Activated T-helper 2 cell treated with anti-CD3 and anti-CD28 coated beads, Interferon-gamma antibody, Interleukin-2, Interleukin-4, amounts not matched to agents 10 μg/mL and 5 μg/mL and 100 μg/mL, durations not matched to agents 14 hours and 24 hours and 36 hours (primary cell): ENCODE data around the gene TTC13. TPM values are rescaled to one million over a fixed set of nuclear protein-coding genes. Genes with fewer than 3 reads are reported as not detected.
A peak's percentile ranks its signal among the peaks of the same experiment; 100 is the strongest.

Experiments
- DNase-seq: peaks from one replicate; pipeline ENCODE4 v3.0.0; 2021; ENCODE audit warnings: low spot score
- H3K27ac Mint-ChIP-seq: one replicate; pipeline ENCODE4 v1.8.0; 2021; ENCODE audit warnings: mixed read lengths
- H3K27me3 Mint-ChIP-seq: one replicate; pipeline ENCODE4 v1.8.0; 2021; ENCODE audit warnings: low read depth, mixed read lengths
- H3K36me3 Mint-ChIP-seq: one replicate; pipeline ENCODE4 v1.8.0; 2021; ENCODE audit warnings: low read depth, mixed read lengths
- H3K4me1 Mint-ChIP-seq: one replicate; pipeline ENCODE4 v1.8.0; 2021; ENCODE audit warnings: low read depth, mixed read lengths
- H3K4me3 Mint-ChIP-seq: one replicate; pipeline ENCODE4 v1.8.0; 2021; ENCODE audit warnings: low read depth, mild to moderate bottlenecking, moderate library complexity, mixed read lengths
- H3K9me3 Mint-ChIP-seq: one replicate; pipeline ENCODE4 v1.8.0; 2021; ENCODE audit warnings: mixed read lengths
- intact Hi-C: fragments of 100-400 bp; cut with micrococcal nuclease; formaldehyde crosslinking; loops from one replicate; pipeline ENCODE4 v1.15.1; 2023
- total RNA-seq: library from RNA; stranded (reverse); gene quantifications from 2 replicates; pipeline ENCODE4 v1.2.3, GENCODE V29; 2022

TTC13 gene
- total RNA-seq, 1 donor from 2014 or later, result 17.7 TPM

DNA sequence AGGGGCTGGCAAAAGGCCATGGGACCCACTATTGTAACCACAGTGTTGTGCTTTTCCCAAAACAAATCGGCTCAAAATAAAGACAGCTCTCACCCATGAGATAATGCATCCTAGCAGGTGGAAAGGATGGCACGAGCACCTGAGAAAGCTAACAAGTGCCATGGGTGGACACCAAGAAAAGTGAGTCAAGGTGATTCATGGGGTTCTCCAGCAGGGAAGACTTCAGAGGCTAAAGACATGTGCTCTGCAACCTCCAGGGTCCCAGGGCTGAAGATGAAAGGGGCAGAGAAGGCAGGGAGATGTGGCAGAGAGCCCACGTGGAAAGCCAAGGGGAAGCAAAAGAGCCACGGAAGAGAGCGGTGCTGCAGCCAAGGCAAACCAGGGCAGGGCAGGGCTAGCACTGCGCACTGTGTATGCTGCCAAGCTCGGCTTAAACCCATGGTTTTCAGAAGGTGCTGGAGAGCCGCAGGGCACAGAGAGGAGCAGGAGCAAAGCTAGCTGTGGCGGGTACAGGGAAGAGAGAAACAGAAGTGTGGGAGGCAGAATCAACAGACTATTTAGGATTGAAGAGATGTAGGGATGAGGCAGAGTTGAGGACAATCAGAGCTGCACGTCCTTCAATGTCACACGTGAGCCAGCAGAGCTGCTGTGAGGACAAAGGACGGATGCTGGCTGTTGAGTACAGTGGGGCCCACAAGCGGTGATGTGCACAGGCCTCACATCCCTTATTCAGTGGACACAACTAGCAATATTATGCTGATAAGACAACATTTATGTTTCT lies 68.5 kb downstream of the TTC13 start:
- H3K36me3 Mint-ChIP-seq, result peaks cover 58% of the 10 kb centered on the region
- peaks cover 4% of the 10 kb centered on the region for H3K4me1 Mint-ChIP-seq
- no peaks in the 10 kb centered on the region for H3K27me3 Mint-ChIP-seq
- H3K4me3 Mint-ChIP-seq, result no peak overlapping the region
- no peak for DNase-seq
- no peak overlapping the region for H3K27ac Mint-ChIP-seq
- intact Hi-C loops, result loop anchor here (10.0 kb wide), 1 partner anchor 185 kb away; no protein-coding TSS in a partner anchor
- H3K9me3 Mint-ChIP-seq, result no peaks in the 10 kb centered on the region

- Mint-ChIP-seq H3K27me3 (no peaks in the 10 kb centered on the region), H3K9me3 (no peaks in the 10 kb centered on the region), H3K4me1 (peaks cover 4% of the 10 kb centered on the region), H3K27ac (no peak overlapping the region), H3K36me3 (peaks cover 60% of the 10 kb centered on the region), H3K4me3 (no peak overlapping the region)
- DNase-seq, result no peak
- intact Hi-C loops, result no loop called here
Observed at GRCh38 chr1:230907472-230908205, 71.0 kb downstream of the TTC13 start.

GRCh38 chr1:230906226-230906625 lies 72.4 kb downstream of the TTC13 start:
- Mint-ChIP-seq H3K36me3 (peaks cover 50% of the 10 kb centered on the region), H3K27ac (no peak overlapping the region), H3K4me1 (peaks cover 4% of the 10 kb centered on the region), H3K27me3 (no peaks in the 10 kb centered on the region), H3K9me3 (no peaks in the 10 kb centered on the region), H3K4me3 (no peak overlapping the region)
- intact Hi-C loops, result no loop called here
- no peak for DNase-seq

DNA sequence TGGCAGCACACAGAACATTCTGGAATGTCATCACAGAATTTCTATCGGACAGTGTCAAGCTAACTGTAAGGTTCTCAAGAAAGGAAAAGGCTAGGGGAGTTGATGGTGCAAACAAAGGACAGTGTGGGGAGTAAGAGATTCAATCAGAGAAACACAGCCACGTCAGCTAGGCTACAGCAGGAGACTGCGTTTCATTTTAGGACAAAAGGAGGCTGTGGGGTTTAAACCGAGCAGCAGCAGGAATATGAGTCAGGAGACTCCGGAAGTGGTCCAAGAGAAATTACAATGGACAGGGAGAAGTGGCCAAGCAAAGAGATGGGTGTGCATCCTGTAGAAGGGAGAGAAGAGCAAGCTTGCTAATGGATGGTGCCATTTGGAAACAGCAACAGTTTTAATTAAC lies 72.9 kb downstream of the TTC13 start:
- no peak for DNase-seq
- no peaks in the 10 kb centered on the region for H3K27me3 Mint-ChIP-seq
- peaks cover 46% of the 10 kb centered on the region for H3K36me3 Mint-ChIP-seq
- H3K4me1 Mint-ChIP-seq, result peaks cover 4% of the 10 kb centered on the region
- no peaks in the 10 kb centered on the region for H3K9me3 Mint-ChIP-seq
- H3K4me3 Mint-ChIP-seq, result no peak overlapping the region
- peak overlapping the region; percentile 25 for H3K27ac Mint-ChIP-seq
- intact Hi-C loops, result no loop called here

DNA sequence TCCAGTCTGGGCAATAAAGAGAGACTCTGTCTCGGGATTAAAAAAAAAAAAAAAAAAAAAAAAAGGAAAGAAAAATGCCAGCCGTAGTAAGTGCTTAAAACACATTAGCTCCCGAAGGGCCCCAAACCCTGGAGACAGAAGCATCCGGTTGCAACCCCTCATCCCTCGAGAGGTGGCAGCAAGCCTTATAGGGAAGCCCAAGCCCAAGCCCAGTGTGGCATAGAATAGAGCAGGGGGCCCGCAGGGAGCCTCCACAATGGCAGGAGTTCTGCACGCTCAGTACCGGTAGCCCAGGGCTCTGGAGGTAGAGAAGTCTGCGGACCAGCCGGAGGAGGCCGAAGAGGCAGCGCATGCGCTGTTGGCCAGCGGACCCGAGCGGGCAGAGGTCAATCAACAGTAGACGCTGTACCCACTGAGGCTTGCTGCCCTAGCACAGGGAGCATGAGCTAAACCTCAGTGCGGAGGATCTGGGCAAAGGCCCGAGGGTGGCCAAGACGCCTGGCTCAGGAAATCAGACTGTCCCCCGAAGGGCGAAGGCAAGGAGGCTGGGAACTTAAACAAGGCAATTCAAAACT lies 76.2 kb downstream of the TTC13 start:
- Mint-ChIP-seq H3K27ac (no peak overlapping the region), H3K4me1 (peaks cover 4% of the 10 kb centered on the region), H3K27me3 (no peaks in the 10 kb centered on the region), H3K9me3 (no peaks in the 10 kb centered on the region), H3K36me3 (peaks cover 29% of the 10 kb centered on the region), H3K4me3 (no peak overlapping the region)
- intact Hi-C loops, result no loop called here
- no peak for DNase-seq

- peaks cover 26% of the 10 kb centered on the region for H3K36me3 Mint-ChIP-seq
- DNase-seq, result no peak
- no peak overlapping the region for H3K27ac Mint-ChIP-seq
- no peaks in the 10 kb centered on the region for H3K27me3 Mint-ChIP-seq
- H3K9me3 Mint-ChIP-seq, result no peaks in the 10 kb centered on the region
- peaks cover 4% of the 10 kb centered on the region for H3K4me1 Mint-ChIP-seq
- H3K4me3 Mint-ChIP-seq, result no peak overlapping the region
- intact Hi-C loops, result no loop called here
Observed at GRCh38 chr1:230901671-230902070, 77.0 kb downstream of the TTC13 start.

GRCh38 chr1:230900984-230901383 lies 77.7 kb downstream of the TTC13 start:
- no peaks in the 10 kb centered on the region for H3K9me3 Mint-ChIP-seq
- no peak overlapping the region for H3K4me3 Mint-ChIP-seq
- DNase-seq, result no peak
- H3K27ac Mint-ChIP-seq, result no peak overlapping the region
- peaks cover 20% of the 10 kb centered on the region for H3K36me3 Mint-ChIP-seq
- peaks cover 4% of the 10 kb centered on the region for H3K4me1 Mint-ChIP-seq
- no peaks in the 10 kb centered on the region for H3K27me3 Mint-ChIP-seq
- intact Hi-C loops, result no loop called here

- H3K27ac Mint-ChIP-seq, result no peak overlapping the region
- H3K36me3 Mint-ChIP-seq, result peaks cover 9% of the 10 kb centered on the region
- peaks cover 2% of the 10 kb centered on the region for H3K27me3 Mint-ChIP-seq
- intact Hi-C loops, result no loop called here
- DNase-seq, result no peak
- H3K4me1 Mint-ChIP-seq, result no peaks in the 10 kb centered on the region
- H3K9me3 Mint-ChIP-seq, result no peaks in the 10 kb centered on the region
- H3K4me3 Mint-ChIP-seq, result no peak overlapping the region
Observed at GRCh38 chr1:230899841-230900251, 78.8 kb downstream of the TTC13 start.

DNA sequence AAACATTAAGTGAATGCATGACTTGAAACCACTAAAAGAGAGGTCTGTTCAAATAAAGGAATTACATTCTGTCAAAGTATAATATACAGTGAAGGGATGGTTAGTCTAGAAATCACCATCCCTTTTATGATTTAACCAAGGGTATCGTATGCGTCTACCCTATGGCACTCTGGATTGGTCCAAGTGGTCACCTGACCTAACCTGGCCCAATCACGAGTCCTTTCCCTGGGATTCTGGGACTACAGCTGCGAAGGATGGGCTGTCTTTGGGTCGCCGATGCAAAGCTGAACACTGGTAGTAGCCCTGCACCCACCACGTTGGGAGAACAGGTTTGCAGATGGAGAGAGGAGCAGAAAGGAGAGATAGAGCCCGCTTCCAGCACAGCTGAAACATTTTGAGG lies 79.9 kb downstream of the TTC13 start:
- H3K4me1 Mint-ChIP-seq, result no peaks in the 10 kb centered on the region
- DNase-seq, result no peak
- peaks cover 5% of the 10 kb centered on the region for H3K36me3 Mint-ChIP-seq
- intact Hi-C loops, result no loop called here
- H3K9me3 Mint-ChIP-seq, result no peaks in the 10 kb centered on the region
- H3K27me3 Mint-ChIP-seq, result peaks cover 2% of the 10 kb centered on the region
- no peak overlapping the region for H3K27ac Mint-ChIP-seq
- no peak overlapping the region for H3K4me3 Mint-ChIP-seq

- Mint-ChIP-seq H3K27ac (no peak overlapping the region), H3K27me3 (peaks cover 6% of the 10 kb centered on the region), H3K4me3 (no peak overlapping the region), H3K9me3 (no peaks in the 10 kb centered on the region), H3K36me3 (no peaks in the 10 kb centered on the region), H3K4me1 (no peaks in the 10 kb centered on the region)
- no peak for DNase-seq
- intact Hi-C loops, result no loop called here
Observed at GRCh38 chr1:230898144-230898543, 80.5 kb downstream of the TTC13 start.

DNA sequence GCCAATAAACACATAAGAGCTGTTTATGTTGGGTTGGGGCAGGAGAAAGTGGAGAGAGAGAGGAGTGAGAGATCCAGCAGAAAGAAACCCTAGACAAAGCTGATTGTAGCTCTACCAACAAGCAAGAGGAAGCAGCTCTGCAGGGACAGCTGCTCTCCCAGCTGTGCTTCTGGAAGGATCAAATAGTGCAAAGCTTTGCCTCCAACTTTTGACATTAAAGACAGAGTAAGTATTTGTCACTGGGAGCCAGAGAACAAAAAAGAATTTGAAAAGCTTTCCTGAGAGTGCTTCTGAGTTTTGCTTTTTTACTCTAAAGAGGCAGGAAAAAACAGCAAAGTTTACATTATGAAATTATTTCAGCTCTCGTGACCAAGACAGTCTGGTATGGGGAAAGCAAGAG lies 81.9 kb downstream of the TTC13 start:
- no peak overlapping the region for H3K4me3 Mint-ChIP-seq
- intact Hi-C loops, result no loop called here
- peaks cover 6% of the 10 kb centered on the region for H3K27me3 Mint-ChIP-seq
- no peaks in the 10 kb centered on the region for H3K4me1 Mint-ChIP-seq
- no peak for DNase-seq
- no peaks in the 10 kb centered on the region for H3K36me3 Mint-ChIP-seq
- no peak overlapping the region for H3K27ac Mint-ChIP-seq
- H3K9me3 Mint-ChIP-seq, result no peaks in the 10 kb centered on the region

- DNase-seq, result no peak
- Mint-ChIP-seq H3K4me3 (no peak overlapping the region), H3K27ac (no peak overlapping the region), H3K36me3 (no peaks in the 10 kb centered on the region), H3K4me1 (no peaks in the 10 kb centered on the region), H3K27me3 (peaks cover 6% of the 10 kb centered on the region), H3K9me3 (no peaks in the 10 kb centered on the region)
- intact Hi-C loops, result no loop called here
Observed at GRCh38 chr1:230895452-230895851, 83.2 kb downstream of the TTC13 start.

DNA sequence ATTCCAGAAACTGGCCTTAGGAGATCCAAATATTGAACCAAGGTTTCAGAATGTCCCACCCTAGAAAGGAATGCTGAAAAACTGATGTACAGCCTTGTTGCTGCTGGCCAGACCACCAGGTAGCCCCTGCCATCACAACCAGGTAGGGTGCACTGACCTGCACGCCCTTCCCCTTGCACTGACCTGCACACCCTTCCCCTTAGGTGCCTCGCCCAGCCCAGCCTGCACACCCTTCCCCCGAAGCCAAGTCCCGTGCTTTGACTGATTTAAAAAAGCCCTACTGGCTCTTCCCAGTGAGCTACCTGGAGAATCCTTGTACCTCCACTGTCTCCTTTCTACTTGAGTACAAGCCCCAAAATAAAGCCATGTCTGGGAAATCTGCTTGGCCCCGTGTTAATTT lies 84.0 kb downstream of the TTC13 start:
- Mint-ChIP-seq H3K27me3 (peaks cover 6% of the 10 kb centered on the region), H3K36me3 (no peaks in the 10 kb centered on the region), H3K9me3 (no peaks in the 10 kb centered on the region), H3K4me3 (no peak overlapping the region), H3K4me1 (no peaks in the 10 kb centered on the region), H3K27ac (no peak overlapping the region)
- intact Hi-C loops, result no loop called here
- DNase-seq, result no peak
